CD4-positive, alpha-beta T cell (primary cell): Measurements from ENCODE around the gene COPS7A. TPM values are rescaled to one million over a fixed set of nuclear protein-coding genes. Genes with fewer than 3 reads are reported as not detected.

Source experiments
- ATAC-seq: fragments of 200-7000 bp; cut with Tn5 transposase; one replicate; pipeline ENCODE4 v1.10.0; 2022; ENCODE audit warnings: mild to moderate bottlenecking; ENCODE audit not compliant: poor library complexity
- CTCF ChIA-PET: fragments of 350-600 bp; sonication (Branson Sonifier 250); formaldehyde crosslinking; loops from one replicate; lab custom pipeline; 2021; ENCODE audit warnings: antibody characterized with exemption, inconsistent platforms; lab: Charles Lee
- POLR2A ChIA-PET: fragments of 350-600 bp; sonication (Branson Sonifier 250); formaldehyde crosslinking; loops from one replicate; lab custom pipeline; 2021; ENCODE audit warnings: antibody characterized with exemption, inconsistent platforms; lab: Charles Lee
- DNase-seq, 14 experiments: peaks; one replicate each; pipeline ENCODE4 v3.0.0-alpha.2; 2013 to 2020; ENCODE audit warnings: mixed read lengths in 2 of 14
- H3K27ac ChIP-seq, 2 donors: one replicate each; pipeline versions ENCODE4 v1.5.1 to v1.7.0; 2013; ENCODE audit warnings: low read length in 2 of 2, low read depth in 1 of 2, mild to moderate bottlenecking in 1 of 2
- H3K27me3 ChIP-seq, 2 experiments: 1 replicate in 1 of 2; 2 replicates in 1 of 2; pipeline versions ENCODE4 v1.6.1 to v1.7.0; 2013; ENCODE audit warnings: low read length in 2 of 2, control low read depth in 1 of 2, mild to moderate bottlenecking in 1 of 2, moderate library complexity in 1 of 2; ENCODE audit not compliant: insufficient read depth in 2 of 2, control insufficient read depth in 1 of 2
- H3K36me3 ChIP-seq: one replicate; pipeline ENCODE4 v1.6.1; 2013; ENCODE audit warnings: low read length, control low read depth; ENCODE audit not compliant: insufficient read depth
- H3K4me1 ChIP-seq: one replicate; pipeline ENCODE4 v1.6.1; 2013; ENCODE audit warnings: low read length, control low read depth; ENCODE audit not compliant: insufficient read depth
- H3K4me3 ChIP-seq: one replicate; pipeline ENCODE4 v1.5.1; 2013; ENCODE audit warnings: mild to moderate bottlenecking, low read length, moderate library complexity
- H3K9me3 ChIP-seq, 2 experiments: 1 replicate in 1 of 2; 2 replicates in 1 of 2; pipeline versions ENCODE4 v1.6.1 to v1.7.0; 2013; ENCODE audit warnings: low read length in 2 of 2, mild to moderate bottlenecking in 2 of 2, control low read depth in 1 of 2, moderate library complexity in 1 of 2; ENCODE audit not compliant: control insufficient read depth in 1 of 2, insufficient read depth in 1 of 2
- H3K27ac Mint-ChIP-seq: one replicate; pipeline ENCODE4 v1.8.0; 2020; ENCODE audit warnings: mixed read lengths
- H3K27me3 Mint-ChIP-seq: one replicate; pipeline ENCODE4 v1.8.0; 2021; ENCODE audit warnings: mixed read lengths
- H3K36me3 Mint-ChIP-seq: one replicate; pipeline ENCODE4 v1.8.0; 2021; ENCODE audit warnings: low read depth, mixed read lengths
- H3K4me1 Mint-ChIP-seq: one replicate; pipeline ENCODE4 v1.8.0; 2021; ENCODE audit warnings: low read depth, mixed read lengths
- H3K4me3 Mint-ChIP-seq: one replicate; pipeline ENCODE4 v1.8.0; 2020; ENCODE audit warnings: mild to moderate bottlenecking, mixed read lengths
- H3K9me3 Mint-ChIP-seq: one replicate; pipeline ENCODE4 v1.8.0; 2020; ENCODE audit warnings: mixed read lengths
- intact Hi-C, 2 experiments: fragments of 100-400 bp; cut with DNase I in 1 of 2; cut with micrococcal nuclease in 1 of 2; formaldehyde crosslinking; loops; one replicate each; pipeline versions ENCODE4 v1.15.1 to v1.9.0; 2023 to 2025; cut with DNase I, micrococcal nuclease
- total RNA-seq, 174 experiments: library from RNA in 2 of 174; stranded (reverse) in 2 of 174; gene quantifications; one replicate each; pipeline ENCODE4 v1.2.3 and lab custom pipeline; 2021 to 2026
- TF ChIP-seq, protein P1 (sequence below): fragments of 200-600 bp; IDR thresholded peaks from one replicate; pipeline ENCODE4 v1.8.0; 2022; ENCODE audit warnings: antibody characterized with exemption, mild to moderate bottlenecking

Gene COPS7A
- total RNA-seq, 2 experiments from 2014 or later, result 9.4 to 9.6 TPM

DNA sequence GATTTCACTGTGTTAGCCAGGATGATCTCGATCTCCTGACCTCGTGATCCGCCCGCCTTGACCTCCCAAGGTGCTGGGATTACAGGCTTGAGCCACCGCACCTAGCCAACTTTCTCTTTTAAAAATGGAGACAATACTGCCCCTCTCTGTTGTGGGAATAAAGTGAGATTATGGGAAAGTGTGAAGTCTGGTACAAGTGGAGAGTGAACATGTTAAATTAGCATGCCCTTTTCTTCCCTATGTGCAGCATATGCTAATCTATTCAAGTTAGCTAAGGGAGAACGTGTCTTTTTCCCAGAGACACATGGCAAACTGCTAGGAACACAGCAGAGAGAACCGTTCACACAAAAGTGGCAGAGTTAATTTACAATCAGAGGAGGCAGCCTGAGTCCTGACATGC is 1.5 kb downstream of the COPS7A start:
- Histone ChIP-seq H3K27ac (no peak overlapping the region), H3K4me3 (no peak overlapping the region), H3K9me3 (no peaks in the 10 kb centered on the region), H3K4me1 (peaks cover 18% of the 10 kb centered on the region), H3K27me3 (no peaks in the 10 kb centered on the region), H3K36me3 (peaks cover 30% of the 10 kb centered on the region)
- TF ChIP-seq, protein P1, sequence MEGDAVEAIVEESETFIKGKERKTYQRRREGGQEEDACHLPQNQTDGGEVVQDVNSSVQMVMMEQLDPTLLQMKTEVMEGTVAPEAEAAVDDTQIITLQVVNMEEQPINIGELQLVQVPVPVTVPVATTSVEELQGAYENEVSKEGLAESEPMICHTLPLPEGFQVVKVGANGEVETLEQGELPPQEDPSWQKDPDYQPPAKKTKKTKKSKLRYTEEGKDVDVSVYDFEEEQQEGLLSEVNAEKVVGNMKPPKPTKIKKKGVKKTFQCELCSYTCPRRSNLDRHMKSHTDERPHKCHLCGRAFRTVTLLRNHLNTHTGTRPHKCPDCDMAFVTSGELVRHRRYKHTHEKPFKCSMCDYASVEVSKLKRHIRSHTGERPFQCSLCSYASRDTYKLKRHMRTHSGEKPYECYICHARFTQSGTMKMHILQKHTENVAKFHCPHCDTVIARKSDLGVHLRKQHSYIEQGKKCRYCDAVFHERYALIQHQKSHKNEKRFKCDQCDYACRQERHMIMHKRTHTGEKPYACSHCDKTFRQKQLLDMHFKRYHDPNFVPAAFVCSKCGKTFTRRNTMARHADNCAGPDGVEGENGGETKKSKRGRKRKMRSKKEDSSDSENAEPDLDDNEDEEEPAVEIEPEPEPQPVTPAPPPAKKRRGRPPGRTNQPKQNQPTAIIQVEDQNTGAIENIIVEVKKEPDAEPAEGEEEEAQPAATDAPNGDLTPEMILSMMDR, result no peak
- Mint-ChIP-seq H3K4me3 (peak overlapping the region; percentile 8), H3K27me3 (no peaks in the 10 kb centered on the region), H3K9me3 (no peaks in the 10 kb centered on the region), H3K36me3 (peaks cover 48% of the 10 kb centered on the region), H3K27ac (no peak overlapping the region), H3K4me1 (peaks cover 28% of the 10 kb centered on the region)
- intact Hi-C loops, result loop anchor here (2.0 kb wide), 2 partner anchors 27 to 63 kb away; partner anchors contain the start of genes ING4 (in 1 of the 2) and MLF2 (in 1 of the 2)
- ChIA-PET CTCF (interaction anchor here (2.4 kb wide), 1 partner anchor 27 kb away, joined by 10 read pairs; the partner anchor contains the start of gene MLF2), POLR2A (interaction anchor here (0.6 to 3.3 kb wide), 6 partner anchors 10 to 212 kb away, joined by 3 to 164 read pairs (median 12); partner anchors contain the start of gene ZNF384)
- DNase-seq, result no peak
- ATAC-seq, result no peak

DNA sequence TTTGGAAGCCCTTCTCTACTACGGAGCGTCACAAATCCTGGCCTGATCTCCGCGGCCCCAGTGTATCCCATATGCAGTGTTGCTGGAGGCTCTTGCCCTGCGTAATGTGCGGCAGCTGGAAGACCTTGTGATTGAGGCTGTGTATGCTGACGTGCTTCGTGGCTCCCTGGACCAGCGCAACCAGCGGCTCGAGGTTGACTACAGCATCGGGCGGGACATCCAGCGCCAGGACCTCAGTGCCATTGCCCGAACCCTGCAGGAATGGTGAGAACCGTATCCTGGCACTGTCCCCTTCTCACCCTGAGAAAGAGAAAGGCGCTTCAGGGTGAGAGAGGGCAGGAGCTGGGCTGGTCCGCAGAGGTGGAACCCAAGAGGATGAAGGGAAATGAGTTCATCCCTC is 5.3 kb downstream of the COPS7A start:
- Mint-ChIP-seq H3K9me3 (no peaks in the 10 kb centered on the region), H3K4me3 (no peak overlapping the region), H3K4me1 (peaks cover 19% of the 10 kb centered on the region), H3K27ac (no peak overlapping the region), H3K27me3 (no peaks in the 10 kb centered on the region), H3K36me3 (peaks cover 69% of the 10 kb centered on the region)
- intact Hi-C loops, result no loop called here
- ChIA-PET POLR2A (no interaction called here), CTCF (no interaction called here)
- ATAC-seq (no peak), DNase-seq (no peak)
- Histone ChIP-seq H3K4me3 (no peak overlapping the region), H3K27ac (no peak overlapping the region), H3K36me3 (peaks cover 50% of the 10 kb centered on the region), H3K9me3 (no peaks in the 10 kb centered on the region), H3K4me1 (peaks cover 11% of the 10 kb centered on the region), H3K27me3 (no peaks in the 10 kb centered on the region)
- TF ChIP-seq, protein P1, result no peak

DNA sequence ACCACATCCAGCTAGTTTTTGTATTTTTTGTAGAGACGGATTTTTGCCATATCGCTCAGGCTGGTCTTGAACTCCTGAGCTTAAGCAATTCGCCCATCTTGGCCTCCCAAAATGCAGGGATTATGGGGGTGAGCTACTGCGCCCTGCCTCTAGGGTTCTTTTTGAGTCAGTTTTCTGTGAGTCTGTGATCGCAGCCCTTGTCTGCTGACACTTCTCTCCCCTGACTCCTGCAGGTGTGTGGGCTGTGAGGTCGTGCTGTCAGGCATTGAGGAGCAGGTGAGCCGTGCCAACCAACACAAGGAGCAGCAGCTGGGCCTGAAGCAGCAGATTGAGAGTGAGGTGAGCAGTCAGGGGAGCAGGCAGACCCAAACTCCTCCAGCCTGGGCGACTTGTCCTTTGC is 6.3 kb downstream of the COPS7A start:
- TF ChIP-seq, protein P1, result no peak
- Histone ChIP-seq H3K9me3 (no peaks in the 10 kb centered on the region), H3K27ac (no peak overlapping the region), H3K27me3 (no peaks in the 10 kb centered on the region), H3K4me3 (no peak overlapping the region), H3K4me1 (peaks cover 2% of the 10 kb centered on the region), H3K36me3 (peaks cover 58% of the 10 kb centered on the region)
- no peaks in the 10 kb centered on the region for H3K9me3 Mint-ChIP-seq
- no peak for DNase-seq
- H3K36me3 Mint-ChIP-seq, result peaks cover 75% of the 10 kb centered on the region
- intact Hi-C loops, result no loop called here
- H3K27me3 Mint-ChIP-seq, result no peaks in the 10 kb centered on the region
- no peak overlapping the region for H3K27ac Mint-ChIP-seq
- ATAC-seq, result no peak
- no peak overlapping the region for H3K4me3 Mint-ChIP-seq
- peaks cover 11% of the 10 kb centered on the region for H3K4me1 Mint-ChIP-seq
- POLR2A ChIA-PET, result interaction anchor here (1.0 kb wide), 1 partner anchor 37 kb away, joined by 3 read pairs; no protein-coding TSS in a partner anchor
- CTCF ChIA-PET, result no interaction called here
